GM23248 (cell line): Measurements from ENCODE around the gene RRBP1. TPM values are rescaled to one million over a fixed set of nuclear protein-coding genes. Genes with fewer than 3 reads are reported as not detected.

Experiments used
- DNase-seq: peaks from one replicate; pipeline ENCODE4 v3.0.0-alpha.2; 2015
- H2AFZ ChIP-seq: fragments of 200-600 bp; sonication (generic); 2 replicates; pipeline ENCODE4 v1.6.1; 2016; ENCODE audit warnings: antibody characterized with exemption
- H3F3A ChIP-seq: fragments of 200-600 bp; sonication (generic); 2 replicates; pipeline ENCODE4 v1.6.1; 2016; ENCODE audit warnings: mild to moderate bottlenecking, antibody characterized with exemption, mixed run types; ENCODE audit not compliant: insufficient read depth
- H3K27ac ChIP-seq: fragments of 200-600 bp; sonication (generic); 2 replicates; pipeline ENCODE4 v1.5.1; 2016; ENCODE audit warnings: mild to moderate bottlenecking
- H3K27me3 ChIP-seq: fragments of 200-600 bp; sonication (generic); replicated peaks from 2 replicates; pipeline ENCODE4 v1.6.1; 2016; ENCODE audit warnings: mild to moderate bottlenecking; ENCODE audit not compliant: insufficient read depth
- H3K36me3 ChIP-seq: fragments of 200-600 bp; sonication (generic); 2 replicates; pipeline ENCODE4 v1.6.1; 2016; ENCODE audit warnings: low read depth, mild to moderate bottlenecking
- H3K4me1 ChIP-seq: fragments of 200-600 bp; sonication (generic); 2 replicates; pipeline ENCODE4 v1.6.1; 2016; ENCODE audit warnings: mild to moderate bottlenecking; ENCODE audit not compliant: insufficient read depth
- H3K4me2 ChIP-seq: fragments of 200-600 bp; sonication (generic); one replicate; pipeline ENCODE4 v1.6.1; 2016; ENCODE audit warnings: mild to moderate bottlenecking; ENCODE audit not compliant: unreplicated experiment
- H3K4me3 ChIP-seq: fragments of 200-600 bp; sonication (generic); 2 replicates; pipeline ENCODE4 v1.5.1; 2016; ENCODE audit warnings: mild to moderate bottlenecking
- H3K79me2 ChIP-seq: fragments of 200-600 bp; sonication (generic); 2 replicates; pipeline ENCODE4 v1.6.1; 2016; ENCODE audit warnings: mild to moderate bottlenecking; ENCODE audit not compliant: insufficient read depth
- H3K9ac ChIP-seq: fragments of 200-600 bp; sonication (generic); 2 replicates; pipeline ENCODE4 v1.6.1; 2016; ENCODE audit warnings: mild to moderate bottlenecking
- H3K9me2 ChIP-seq: fragments of 200-600 bp; sonication (generic); 2 replicates; pipeline ENCODE4 v1.6.1; 2016; ENCODE audit warnings: mixed run types, mild to moderate bottlenecking, moderate library complexity; ENCODE audit not compliant: insufficient read depth
- H3K9me3 ChIP-seq: fragments of 200-600 bp; sonication (generic); one replicate; pipeline ENCODE4 v1.6.1; 2017; ENCODE audit warnings: low read depth
- H4K20me1 ChIP-seq: fragments of 200-600 bp; sonication (generic); 2 replicates; pipeline ENCODE4 v1.6.0; 2016; ENCODE audit not compliant: insufficient read depth
- EZH2 ChIP-seq: fragments of 200-600 bp; sonication (generic); IDR thresholded peaks from 2 replicates; pipeline ENCODE4 v1.6.1; 2018; ENCODE audit warnings: antibody characterized with exemption, mild to moderate bottlenecking; ENCODE audit not compliant: insufficient read depth, poor library complexity, severe bottlenecking
- EZH2phosphoT487 ChIP-seq: fragments of 200-600 bp; sonication (generic); IDR thresholded peaks from 2 replicates; pipeline ENCODE4 v1.6.1; 2018; ENCODE audit warnings: antibody characterized with exemption, moderate library complexity, mild to moderate bottlenecking, low read depth; ENCODE audit not compliant: insufficient read depth
- WGBS, 2 experiments: methylation state at CpG; one replicate each; pipeline ENCODE4 v1.1.6; 2015 to 2017; ENCODE audit warnings: low lambda C conversion rate in 2 of 2, low coverage in 1 of 2; ENCODE audit errors: missing lambda C conversion rate in 2 of 2; 5-methylcytosine and 5-hydroxymethylcytosine counted together
- in situ Hi-C: fragments of 300-500 bp; cut with MboI; formaldehyde crosslinking; loops from 2 replicates; pipeline ENCODE4 v1.15.0; 2020
- polyA plus RNA-seq: library from polyadenylated mRNA; unstranded; fragments of >200 nt; fragmentation: Nextera tagmentation; extraction: Ambion mirVana; gene quantifications from 2 replicates; pipeline ENCODE4 v1.2.1, GENCODE V29; 2016
- total RNA-seq: library from RNA; depleted of rRNA; stranded (reverse); fragments of >200 nt; shearing (Covaris generic); gene quantifications from 2 replicates; pipeline ENCODE4 v1.2.3, GENCODE V29; 2014

The RRBP1 gene
- total and polyA plus RNA-seq, 2 experiments from 2014 or later, result 127 to 182 TPM

- Histone ChIP-seq H3K9me3 (no peaks in the 10 kb centered on the region), H3F3A (peaks cover 79% of the 10 kb centered on the region), H2AFZ (no peak overlapping the region), H3K79me2 (peaks cover 100% of the 10 kb centered on the region), H3K4me2 (no peak overlapping the region), H3K27ac (0 out of 2 replicates have a peak overlapping the region, but pooled peaks have one; percentile 3), H3K9ac (no peak overlapping the region), H3K4me1 (peaks cover 48% of the 10 kb centered on the region), H3K27me3 (no peaks in the 10 kb centered on the region), H3K9me2 (no peaks in the 10 kb centered on the region), H3K36me3 (peaks cover 33% of the 10 kb centered on the region), H3K4me3 (no peak overlapping the region), H4K20me1 (peaks cover 21% of the 10 kb centered on the region; the same call in 1 of the 2 replicates)
- 67% methylated on average over 9 of the region's 9 CpGs for WGBS, 2 experiments
- TF ChIP-seq EZH2phosphoT487, result no peak
- no peak for TF ChIP-seq EZH2
- in situ Hi-C loops, result loop anchor here (25.0 kb wide), 1 partner anchor 505 kb away; no protein-coding TSS in a partner anchor
- no peak for DNase-seq
Measured at GRCh38 chr20:17657079-17657825, 24.8 kb downstream of the RRBP1 start.

GRCh38 chr20:17655865-17656479 is 26.1 kb downstream of the RRBP1 start:
- H4K20me1 ChIP-seq, result peaks cover 21% of the 10 kb centered on the region; the same call in 1 of the 2 replicates
- peak; percentile 81 for DNase-seq

GRCh38 chr20:17655286-17655651 is 26.8 kb downstream of the RRBP1 start:
- Histone ChIP-seq H3K4me2 (peak overlapping the region; percentile 15), H3K9me2 (no peaks in the 10 kb centered on the region), H3K9ac (no peak overlapping the region), H2AFZ (no peak overlapping the region), H4K20me1 (peaks cover 21% of the 10 kb centered on the region; the same call in 1 of the 2 replicates), H3K27me3 (no peaks in the 10 kb centered on the region), H3K9me3 (no peaks in the 10 kb centered on the region), H3K36me3 (peaks cover 32% of the 10 kb centered on the region), H3K4me1 (peaks cover 49% of the 10 kb centered on the region), H3K4me3 (no peak overlapping the region), H3F3A (peaks cover 75% of the 10 kb centered on the region), H3K79me2 (peaks cover 100% of the 10 kb centered on the region), H3K27ac (peak overlapping the region; percentile 68)
- peak; percentile 53 for DNase-seq
- WGBS, 2 experiments, result 74% methylated on average over 7 of the region's 7 CpGs
- no peak for TF ChIP-seq EZH2
- TF ChIP-seq EZH2phosphoT487, result no peak
- in situ Hi-C loops, result loop anchor here (25.0 kb wide), 1 partner anchor 507 kb away; no protein-coding TSS in a partner anchor

More at GRCh38 chr20:17655865-17656479, 26.1 kb downstream of the RRBP1 start:
- Histone ChIP-seq H3K27ac (peak overlapping the region; percentile 68), H3F3A (peaks cover 77% of the 10 kb centered on the region), H3K4me2 (peak overlapping the region; percentile 15), H3K9me2 (no peaks in the 10 kb centered on the region), H3K4me3 (no peak overlapping the region), H2AFZ (no peak overlapping the region), H3K79me2 (peaks cover 100% of the 10 kb centered on the region), H3K27me3 (no peaks in the 10 kb centered on the region), H3K9me3 (no peaks in the 10 kb centered on the region), H3K9ac (peak overlapping the region; percentile 40), H3K36me3 (peaks cover 33% of the 10 kb centered on the region), H3K4me1 (peaks cover 49% of the 10 kb centered on the region)
- WGBS, 2 experiments, result 51 to 55% methylated on average over 11 of the region's 11 CpGs
- in situ Hi-C loops, result loop anchor here (25.0 kb wide), 1 partner anchor 506 kb away; no protein-coding TSS in a partner anchor
- TF ChIP-seq EZH2phosphoT487 (no peak), EZH2 (no peak)

GRCh38 chr20:17654649-17655285 is 27.3 kb downstream of the RRBP1 start:
- Histone ChIP-seq H3K4me3 (no peak overlapping the region), H3K79me2 (peaks cover 100% of the 10 kb centered on the region), H3K27me3 (no peaks in the 10 kb centered on the region), H3F3A (peaks cover 70% of the 10 kb centered on the region), H3K9me2 (no peaks in the 10 kb centered on the region), H4K20me1 (peaks cover 21% of the 10 kb centered on the region; the same call in 1 of the 2 replicates), H3K9ac (peak overlapping the region; percentile 40), H2AFZ (no peak overlapping the region), H3K4me2 (peak overlapping the region; percentile 15), H3K9me3 (no peaks in the 10 kb centered on the region), H3K27ac (peak overlapping the region; percentile 68), H3K4me1 (peaks cover 49% of the 10 kb centered on the region), H3K36me3 (peaks cover 27% of the 10 kb centered on the region)
- in situ Hi-C loops, result loop anchor here (25.0 kb wide), 1 partner anchor 508 kb away; no protein-coding TSS in a partner anchor
- WGBS, 2 experiments, result 46 to 57% methylated on average over 7 of the region's 7 CpGs
- TF ChIP-seq EZH2phosphoT487 (no peak), EZH2 (no peak)
- peak; percentile 71 for DNase-seq
